NCI-H1694 (cell line): ENCODE measurements around the gene PXDN.
A peak's percentile ranks its signal among the peaks of the same experiment; 100 is the strongest.
"Not testable (repeated sequence)": the region's sequence is repeated elsewhere in the genome, so short reads cannot be mapped to it uniquely, and the experiment has no call there.

Experiments
- DNase-seq: peaks from one replicate; lab custom pipeline; 2025; lab: John Stamatoyannopoulos, UW

PXDN gene

GRCh38 chr2:1741851-1742250 lies 2.5 kb downstream of the PXDN start:
- no peak for DNase-seq

DNA sequence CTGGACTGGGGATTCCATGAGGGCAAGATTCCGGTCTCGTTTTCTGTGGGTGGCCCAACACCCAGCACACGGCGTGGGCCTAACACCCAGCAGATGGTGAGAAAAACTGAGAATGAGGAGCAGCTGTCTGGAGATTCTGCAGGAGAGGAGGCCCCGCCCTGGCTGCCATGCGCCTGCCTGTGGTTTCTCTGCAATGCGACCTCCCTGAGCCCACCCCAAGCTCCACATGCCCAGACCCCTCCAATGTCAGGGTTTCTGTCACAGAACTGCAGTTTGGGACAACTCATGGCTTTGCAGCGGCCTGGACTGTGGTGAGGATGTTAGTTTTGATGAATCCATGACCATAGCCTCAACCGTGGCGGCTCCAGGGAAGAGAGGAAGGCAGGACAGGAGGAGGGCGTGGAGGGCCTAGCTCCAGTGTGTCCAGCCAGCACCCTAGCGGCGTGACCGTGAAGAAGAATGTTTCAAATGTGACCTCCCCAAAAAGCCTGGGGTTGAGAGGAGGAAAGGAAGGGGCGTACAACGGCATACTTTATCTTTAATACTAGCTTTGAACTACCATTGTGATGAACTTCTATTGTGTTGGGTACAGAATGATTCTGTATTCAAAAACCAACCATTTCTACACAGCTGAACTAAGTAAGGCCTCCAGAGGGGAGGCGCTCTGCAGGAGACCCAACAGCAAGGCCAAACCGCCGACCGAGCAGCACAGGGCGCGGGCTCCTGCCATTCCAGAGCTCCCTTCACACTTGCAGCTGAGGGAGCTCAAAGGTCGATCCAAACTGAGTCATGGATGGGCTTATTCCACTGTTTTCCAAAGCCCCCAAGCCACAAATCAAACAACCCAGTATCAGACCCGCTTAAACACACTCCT lies 3.4 kb downstream of the PXDN start:
- DNase-seq, result no peak

DNA sequence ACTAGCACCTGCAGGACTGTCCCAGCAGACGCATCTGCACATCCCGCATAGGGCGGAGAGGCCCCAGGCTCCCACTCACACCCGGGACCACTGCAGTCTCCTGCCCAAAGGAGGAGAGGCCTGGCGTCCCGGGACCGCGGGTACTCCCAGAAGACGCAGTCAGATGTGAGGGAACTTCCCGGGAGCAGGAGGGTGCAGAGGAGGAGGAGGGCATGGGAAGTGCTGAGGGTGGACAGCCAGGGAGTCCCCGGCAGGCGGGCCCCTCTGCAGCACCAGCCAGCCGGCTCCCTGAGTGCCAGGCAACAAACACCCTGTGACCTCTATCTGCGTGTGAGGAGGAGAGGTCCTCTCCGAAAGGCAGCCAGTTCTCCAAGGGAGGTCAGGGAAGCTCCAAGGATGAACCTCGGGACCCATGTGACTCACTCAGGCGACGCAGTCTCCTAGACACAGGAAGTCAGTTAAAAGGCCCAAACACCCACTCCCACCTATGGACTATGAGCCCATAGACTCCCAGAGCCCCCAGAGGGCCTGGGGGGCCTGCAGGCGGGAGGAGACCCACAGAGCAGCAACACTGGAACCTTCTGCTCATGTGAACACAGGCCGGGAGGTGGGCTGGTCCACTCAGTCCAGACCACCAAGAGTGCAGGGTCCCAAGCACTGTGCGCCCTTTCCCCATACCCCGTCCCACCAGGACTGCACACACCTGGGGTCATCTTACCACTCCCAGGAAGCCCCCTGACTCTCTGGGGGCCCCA lies 4.2 kb downstream of the PXDN start:
- DNase-seq, result no peak

DNA sequence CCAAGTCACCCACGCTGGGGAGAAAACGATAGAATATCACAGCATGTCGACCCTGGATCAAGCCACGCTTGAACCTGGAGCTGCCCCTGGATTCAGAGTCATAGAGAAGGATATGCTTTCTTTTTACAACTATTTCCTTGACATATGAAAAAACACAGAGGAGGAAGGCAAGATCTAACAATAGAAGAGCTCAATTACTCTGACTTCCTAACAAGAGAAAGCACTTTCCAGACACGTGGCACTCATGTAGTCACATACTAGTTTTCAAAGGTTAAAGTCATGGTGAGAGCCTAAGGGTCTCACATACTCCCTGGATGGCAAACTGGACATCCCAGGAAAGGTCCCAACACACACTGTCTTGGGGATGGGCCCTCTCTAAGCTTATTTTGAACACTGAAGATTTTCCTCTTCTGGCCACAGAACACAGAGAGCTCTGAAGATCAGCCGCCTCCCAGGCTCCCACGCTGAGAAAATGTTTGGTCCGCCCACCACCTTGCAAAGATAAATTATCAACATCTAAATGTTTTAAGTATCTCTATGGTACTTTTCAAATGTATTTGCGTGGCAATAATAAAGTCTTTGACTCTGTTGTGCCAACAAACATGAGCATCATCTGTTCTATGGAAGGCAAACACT lies 4.9 kb downstream of the PXDN start:
- DNase-seq, result no peak

DNA sequence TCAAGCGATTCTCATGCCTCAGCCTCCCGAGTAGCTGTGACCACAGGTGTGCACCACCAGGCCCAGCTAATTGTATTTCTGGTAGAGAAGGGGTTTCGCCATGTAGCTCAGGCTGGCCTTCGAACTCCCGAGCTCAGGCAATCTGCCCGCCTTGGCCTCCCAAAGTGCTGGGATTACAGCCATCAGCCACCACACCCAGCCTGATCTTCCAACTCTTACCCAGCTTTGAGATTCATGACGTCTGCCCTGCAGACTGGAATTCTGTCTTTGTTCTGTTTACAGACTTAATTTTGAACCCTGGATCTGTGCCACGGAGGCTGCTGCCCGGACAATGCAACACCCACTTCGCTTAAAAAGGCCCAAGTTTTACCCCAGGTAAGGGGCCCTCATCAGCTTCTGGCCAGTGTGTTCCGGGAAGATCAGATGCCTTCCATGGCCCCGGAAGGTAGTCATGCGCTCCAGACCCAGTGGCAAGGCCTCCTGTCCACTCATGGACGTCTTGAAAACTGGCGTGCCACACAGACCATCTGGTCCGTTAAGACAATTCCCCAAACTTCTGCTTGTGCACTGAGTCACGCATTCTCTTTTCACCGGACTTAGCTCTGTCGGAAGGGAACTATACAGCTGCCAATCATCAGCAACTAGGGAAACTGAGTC lies 5.5 kb downstream of the PXDN start:
- DNase-seq, result no peak

- DNase-seq, result no peak
Measured at GRCh38 chr2:1738163-1738562, 6.2 kb downstream of the PXDN start.

DNA sequence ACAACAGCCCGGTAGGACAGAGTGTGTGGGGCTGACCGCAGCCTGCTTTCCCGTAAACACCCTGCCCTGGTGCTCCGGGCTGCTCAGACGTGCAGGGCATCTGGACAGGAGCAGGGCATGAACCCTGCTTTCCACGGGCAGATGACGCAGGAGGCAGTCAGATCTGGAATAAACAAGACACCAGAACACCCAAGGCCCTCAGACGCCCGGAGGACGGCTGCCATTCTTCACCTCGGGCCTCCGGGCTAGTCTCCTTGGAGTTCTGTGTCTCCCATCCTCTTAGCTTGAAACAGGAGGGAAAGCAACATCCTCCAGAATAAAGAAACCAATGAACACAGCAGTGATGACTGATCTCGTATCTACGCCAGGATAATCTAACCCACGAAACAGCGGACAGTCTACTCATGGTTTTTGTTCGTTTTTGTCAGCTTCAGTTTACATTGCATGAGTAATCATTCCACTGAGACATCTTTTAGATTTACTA lies 7.3 kb downstream of the PXDN start:
- no peak for DNase-seq

- DNase-seq, result no peak
Measured at GRCh38 chr2:1736045-1736444, 8.3 kb downstream of the PXDN start.

- not testable (repeated sequence) for DNase-seq
Measured at GRCh38 chr2:1733298-1733697, 11.0 kb downstream of the PXDN start.

GRCh38 chr2:1731963-1732768 lies 12.1 kb downstream of the PXDN start:
- DNase-seq, result peak; percentile 41

GRCh38 chr2:1731447-1731962 lies 12.8 kb downstream of the PXDN start:
- no peak for DNase-seq

- no peak for DNase-seq
Measured at GRCh38 chr2:1730015-1730927, 14.0 kb downstream of the PXDN start.

DNA sequence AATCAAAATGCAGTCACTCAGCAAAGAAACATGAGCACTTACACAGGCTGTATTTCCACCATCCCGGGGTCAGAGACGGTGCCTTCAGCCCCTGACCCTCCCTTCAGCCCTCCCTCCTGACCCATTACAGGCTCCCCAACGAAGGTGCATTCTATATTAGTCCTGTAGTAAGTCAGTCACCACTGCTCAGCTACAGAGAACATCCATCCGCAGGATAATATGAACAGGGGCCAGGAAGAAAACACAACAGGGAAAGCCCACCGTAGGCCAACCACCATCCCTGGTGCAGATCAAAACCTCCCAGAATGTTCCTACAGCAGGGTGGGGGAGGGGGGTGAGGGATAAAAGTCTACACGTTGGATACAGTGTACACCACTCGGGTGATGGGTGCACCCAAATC lies 15.1 kb downstream of the PXDN start:
- no peak for DNase-seq

- no peak for DNase-seq
Measured at GRCh38 chr2:1728821-1729220, 15.5 kb downstream of the PXDN start.

- DNase-seq, result no peak
Measured at GRCh38 chr2:1727796-1728474, 16.4 kb downstream of the PXDN start.

DNA sequence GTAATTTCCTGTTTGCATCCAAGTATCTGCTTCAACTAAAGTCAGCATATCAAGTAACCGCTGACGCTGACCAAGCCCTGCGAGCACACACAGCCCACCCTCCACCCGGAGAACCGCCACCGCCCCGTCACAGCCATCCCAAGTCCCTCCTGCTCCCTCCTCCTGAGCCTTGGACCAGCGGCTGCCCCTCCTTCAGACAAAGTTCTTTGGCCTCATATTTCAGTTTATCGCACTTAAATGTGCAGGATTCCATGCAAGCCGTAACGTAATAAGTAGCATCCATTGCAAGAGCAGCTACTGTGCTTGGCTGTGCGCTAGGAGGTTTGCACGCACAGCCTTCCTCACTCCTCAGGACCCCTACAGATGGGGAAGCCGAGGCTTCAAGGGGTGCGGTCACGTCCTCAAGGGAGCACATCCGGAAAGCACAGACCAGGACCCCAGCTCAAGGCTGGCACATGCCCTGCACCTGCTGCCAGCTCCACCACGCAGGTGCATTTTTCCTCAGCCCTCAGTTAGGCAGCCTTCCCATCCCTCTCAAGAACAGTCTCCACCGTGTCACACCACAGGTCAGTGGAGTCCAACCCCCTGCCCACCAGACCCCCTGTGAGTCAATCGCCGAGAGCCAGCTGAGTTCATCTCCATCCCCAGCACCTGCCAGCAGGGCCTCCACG lies 17.1 kb downstream of the PXDN start:
- DNase-seq, result no peak

- no peak for DNase-seq
Measured at GRCh38 chr2:1726558-1726957, 17.8 kb downstream of the PXDN start.

DNA sequence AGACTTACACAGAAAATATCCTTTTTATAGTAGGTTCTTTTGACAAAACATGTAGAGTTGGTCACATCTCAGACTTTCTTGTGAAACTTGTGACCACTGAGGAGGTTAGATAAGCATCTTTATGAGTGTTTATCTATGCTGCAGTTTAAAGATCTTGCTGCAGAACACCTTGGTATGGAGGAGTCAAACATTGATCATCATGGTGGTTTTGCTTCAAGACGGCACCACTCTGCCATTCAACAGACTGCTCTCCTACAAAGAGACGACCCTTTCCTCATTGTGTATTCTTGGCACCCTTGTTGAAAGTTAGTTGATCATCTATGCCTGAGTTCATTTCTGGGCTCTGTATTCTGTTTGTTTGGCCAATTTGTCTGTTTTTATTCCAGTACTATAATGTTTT lies 20.0 kb downstream of the PXDN start:
- DNase-seq, result not testable (repeated sequence)
